Adipocyte (in vitro differentiated cells): Measurements from ENCODE around the gene NGEF.

Experiments
- DNase-seq: peaks from one replicate; pipeline ENCODE4 v3.0.0-alpha.2; 2015; ENCODE audit warnings: low read depth
- H3K27me3 ChIP-seq: replicated peaks from 2 replicates; pipeline ENCODE4 v1.7.0; 2013; ENCODE audit warnings: mild to moderate bottlenecking, low read length, moderate library complexity; ENCODE audit not compliant: control insufficient read depth, insufficient read depth
- H3K36me3 ChIP-seq: 2 replicates; pipeline ENCODE4 v1.7.0; 2013; ENCODE audit warnings: low read length, mild to moderate bottlenecking, moderate library complexity; ENCODE audit not compliant: control insufficient read depth, insufficient read depth, severe bottlenecking
- H3K4me1 ChIP-seq: 2 replicates; pipeline ENCODE4 v1.7.0; 2013; ENCODE audit warnings: mild to moderate bottlenecking, low read length, moderate library complexity; ENCODE audit not compliant: control insufficient read depth, insufficient read depth
- H3K4me3 ChIP-seq: 2 replicates; pipeline ENCODE4 v1.7.0; 2013; ENCODE audit warnings: mild to moderate bottlenecking, low read length, moderate library complexity
- H3K9ac ChIP-seq: 2 replicates; pipeline ENCODE4 v1.7.0; 2013; ENCODE audit warnings: mild to moderate bottlenecking, low read length, moderate library complexity
- H3K9me3 ChIP-seq: 2 replicates; pipeline ENCODE4 v1.7.0; 2013; ENCODE audit warnings: mild to moderate bottlenecking, low read length, moderate library complexity; ENCODE audit not compliant: control insufficient read depth

The NGEF gene

GRCh38 chr2:232875256-232876121 is 137.6 kb downstream of the NGEF start:
- DNase-seq, result no peak
- Histone ChIP-seq H3K27me3 (no peaks in the 10 kb centered on the region), H3K9me3 (no peaks in the 10 kb centered on the region), H3K9ac (no peak overlapping the region), H3K4me3 (no peak overlapping the region), H3K36me3 (no peaks in the 10 kb centered on the region), H3K4me1 (no peaks in the 10 kb centered on the region)

- DNase-seq, result no peak
- H3K36me3 ChIP-seq, result no peaks in the 10 kb centered on the region
- no peaks in the 10 kb centered on the region for H3K27me3 ChIP-seq
- no peak overlapping the region for H3K9ac ChIP-seq
- no peaks in the 10 kb centered on the region for H3K4me1 ChIP-seq
- H3K4me3 ChIP-seq, result no peak overlapping the region
- no peaks in the 10 kb centered on the region for H3K9me3 ChIP-seq
Observed at GRCh38 chr2:232874677-232875223, 138.3 kb downstream of the NGEF start.

GRCh38 chr2:232873909-232874641 is 139.0 kb downstream of the NGEF start:
- Histone ChIP-seq H3K27me3 (no peaks in the 10 kb centered on the region), H3K36me3 (no peaks in the 10 kb centered on the region), H3K4me3 (no peak overlapping the region), H3K4me1 (no peaks in the 10 kb centered on the region), H3K9me3 (no peaks in the 10 kb centered on the region), H3K9ac (no peak overlapping the region)
- no peak for DNase-seq

- Histone ChIP-seq H3K4me3 (no peak overlapping the region), H3K9ac (no peak overlapping the region), H3K4me1 (no peaks in the 10 kb centered on the region), H3K36me3 (no peaks in the 10 kb centered on the region), H3K9me3 (no peaks in the 10 kb centered on the region), H3K27me3 (no peaks in the 10 kb centered on the region)
- DNase-seq, result no peak
Observed at GRCh38 chr2:232873292-232873908, 139.7 kb downstream of the NGEF start.

GRCh38 chr2:232872826-232873225 is 140.2 kb downstream of the NGEF start:
- no peaks in the 10 kb centered on the region for H3K9me3 ChIP-seq
- no peak overlapping the region for H3K9ac ChIP-seq
- no peaks in the 10 kb centered on the region for H3K27me3 ChIP-seq
- no peaks in the 10 kb centered on the region for H3K36me3 ChIP-seq
- H3K4me3 ChIP-seq, result no peak overlapping the region
- no peaks in the 10 kb centered on the region for H3K4me1 ChIP-seq
- no peak for DNase-seq

GRCh38 chr2:232871835-232872736 is 141.0 kb downstream of the NGEF start:
- DNase-seq, result no peak
- Histone ChIP-seq H3K4me1 (no peaks in the 10 kb centered on the region), H3K9ac (no peak overlapping the region), H3K4me3 (no peak overlapping the region), H3K27me3 (no peaks in the 10 kb centered on the region), H3K9me3 (no peaks in the 10 kb centered on the region), H3K36me3 (peaks cover 5% of the 10 kb centered on the region)

- no peak for DNase-seq
- no peak overlapping the region for H3K4me3 ChIP-seq
- H3K9ac ChIP-seq, result no peak overlapping the region
- no peaks in the 10 kb centered on the region for H3K27me3 ChIP-seq
- H3K36me3 ChIP-seq, result peaks cover 5% of the 10 kb centered on the region
- H3K9me3 ChIP-seq, result no peaks in the 10 kb centered on the region
- H3K4me1 ChIP-seq, result no peaks in the 10 kb centered on the region
Observed at GRCh38 chr2:232871418-232871834, 141.6 kb downstream of the NGEF start.

GRCh38 chr2:232870766-232871371 is 142.2 kb downstream of the NGEF start:
- Histone ChIP-seq H3K36me3 (peaks cover 5% of the 10 kb centered on the region), H3K9ac (no peak overlapping the region), H3K4me3 (no peak overlapping the region), H3K9me3 (no peaks in the 10 kb centered on the region), H3K27me3 (no peaks in the 10 kb centered on the region), H3K4me1 (no peaks in the 10 kb centered on the region)
- no peak for DNase-seq

- no peak for DNase-seq
- no peaks in the 10 kb centered on the region for H3K27me3 ChIP-seq
Observed at GRCh38 chr2:232870018-232870765, 142.9 kb downstream of the NGEF start, which contains the start of gene SNORC. Gene SNORC, plus strand, starts transcription at chr2:232870264. Its CDS starts 78 bp downstream, at chr2:232870342.

More at GRCh38 chr2:232870018-232870765, 142.9 kb downstream of the NGEF start, which contains the start of gene SNORC:
- no peak within 1 kb of the TSS for H3K4me3 ChIP-seq
- no peaks in the 10 kb centered on the region for H3K9me3 ChIP-seq
- peaks cover 5% of the 10 kb centered on the region for H3K36me3 ChIP-seq
- H3K4me1 ChIP-seq, result no peaks in the 10 kb centered on the region
- H3K9ac ChIP-seq, result no peak within 1 kb of the TSS
